Right cardiac atrium (tissue), 5 donors: Measurements from ENCODE around the gene PYDC2. TPM values are rescaled to one million over a fixed set of nuclear protein-coding genes. Genes with fewer than 3 reads are reported as not detected.
"Not testable (repeated sequence)": the region's sequence is repeated elsewhere in the genome, so short reads cannot be mapped to it uniquely, and the experiment has no call there.

ENCODE experiments used
- ATAC-seq, 2 donors: fragments of 200-7000 bp; cut with Tn5 transposase; one replicate each; pipeline versions ENCODE4 v1.8.0 to v1.9.1; 2020; ENCODE audit warnings: moderate library complexity in 2 of 2, mild to moderate bottlenecking in 1 of 2
- DNase-seq, 3 donors: peaks; one replicate each; pipeline ENCODE4 v3.0.0-alpha.2; 2020
- H3K27ac ChIP-seq: one replicate; pipeline ENCODE4 v1.5.1; 2013; ENCODE audit warnings: mild to moderate bottlenecking, low read length, control low read depth, moderate library complexity
- H3K27me3 ChIP-seq: one replicate; pipeline ENCODE4 v1.6.1; 2013; ENCODE audit not compliant: control insufficient read depth, insufficient read depth
- H3K4me1 ChIP-seq: one replicate; pipeline ENCODE4 v1.6.1; 2013; ENCODE audit warnings: low read length; ENCODE audit not compliant: control insufficient read depth, insufficient read depth
- H3K4me3 ChIP-seq: one replicate; pipeline ENCODE4 v1.5.1; 2013; ENCODE audit warnings: low read length, control low read depth
- H3K9me3 ChIP-seq: one replicate; pipeline ENCODE4 v1.6.1; 2013; ENCODE audit warnings: low read length; ENCODE audit not compliant: control insufficient read depth
- WGBS: extraction: QIAGEN DNeasy Blood & Tissue Kit; methylation state at CpG from one replicate; pipeline ENCODE4 v1.1.7; 2013; 5-methylcytosine and 5-hydroxymethylcytosine counted together
- intact Hi-C, 4 donors: fragments of 100-400 bp; cut with DNase I; formaldehyde crosslinking; loops; one replicate each; pipeline versions ENCODE4 v1.11.0 to v1.14.0; 2022 to 2023
- polyA plus RNA-seq: library from polyadenylated mRNA; stranded (reverse); fragments of 200-250 nt; gene quantifications from one replicate; pipeline ENCODE4 v1.2.3, GENCODE V29; 2013
- total RNA-seq, 4 donors: library from RNA; stranded (reverse); fragmentation: NEBNext Ultra II Directional; extraction: Animal tissue kit (Norgen Biotek cat#: 25700); gene quantifications; one replicate each; pipeline ENCODE4 v1.2.1, GENCODE V29; 2021
- donor health status: healthy with polysubstance abuse.
- donor health status: DM: no; HTN: yes; CAD: no.
- donor health status: DM: no; HTN: no; CAD: no.
- donor health status: DM: no; HTN: yes; CAD: no; lungs with severe emphysema.
- donor health status: DM: yes; HTN: yes; CAD: no.

The PYDC2 gene
- total and polyA plus RNA-seq, 5 donors = not detected

DNA sequence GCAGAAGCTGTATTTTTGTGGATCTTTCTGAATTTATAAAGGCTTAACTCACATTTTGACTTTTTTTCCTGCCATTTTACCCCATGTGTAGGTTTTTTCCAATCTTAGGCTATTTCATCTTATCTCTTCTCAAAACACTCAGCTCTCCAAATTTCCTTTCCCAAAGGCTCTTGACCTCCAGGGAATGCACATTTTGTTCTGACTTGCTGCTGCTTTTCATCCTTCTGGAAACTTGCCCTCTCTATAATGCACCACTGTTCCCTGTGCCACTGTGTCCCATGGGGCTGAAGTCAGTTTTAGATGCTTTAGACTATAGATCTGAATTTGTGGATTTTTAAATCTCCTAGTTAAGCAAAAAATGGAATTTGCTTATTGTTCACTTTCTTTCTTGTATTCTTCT lies 9.1 kb downstream of the PYDC2 start:
- peaks cover 2% of the 10 kb centered on the region for H3K4me1 ChIP-seq
- H3K9me3 ChIP-seq = no peaks in the 10 kb centered on the region
- H3K27me3 ChIP-seq = no peaks in the 10 kb centered on the region
- no peak overlapping the region for H3K4me3 ChIP-seq
- H3K27ac ChIP-seq = no peak overlapping the region
- no peak for DNase-seq
- intact Hi-C loops = no loop called here
- peak in 1 of 2 donors; percentile 62 for ATAC-seq

DNA sequence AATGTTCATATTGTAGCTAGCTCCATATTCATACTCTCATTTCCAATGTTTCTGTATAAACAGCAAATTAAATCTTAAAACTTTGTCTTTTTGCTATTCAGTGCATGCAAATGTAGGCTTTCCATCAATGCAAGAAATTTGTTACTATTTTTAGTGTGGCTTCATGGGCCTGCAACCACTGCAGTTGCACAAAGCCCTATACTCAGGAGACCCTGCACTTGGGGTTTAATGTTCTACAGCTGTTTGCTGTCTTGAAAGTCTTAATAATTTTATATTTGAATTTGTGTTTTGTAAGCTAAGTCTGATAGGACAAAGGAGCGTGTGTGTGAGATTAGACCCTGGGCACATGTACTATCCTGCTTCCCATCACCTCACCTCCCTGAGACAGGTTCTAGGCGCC lies 9.6 kb downstream of the PYDC2 start:
- intact Hi-C loops = no loop called here
- peak in 2 of 3 donors; percentile 13 to 60 for DNase-seq
- Histone ChIP-seq H3K27me3 (no peaks in the 10 kb centered on the region), H3K4me1 (peaks cover 2% of the 10 kb centered on the region), H3K4me3 (no peak overlapping the region), H3K27ac (no peak overlapping the region), H3K9me3 (no peaks in the 10 kb centered on the region)
- ATAC-seq = peak in 1 of 2 donors; percentile 52
- 62% methylated on average over 2 of the region's 2 CpGs for WGBS

GRCh38 chr3:191473661-191474198 lies 12.8 kb downstream of the PYDC2 start:
- Histone ChIP-seq H3K4me1 (peaks cover 2% of the 10 kb centered on the region), H3K27me3 (no peaks in the 10 kb centered on the region), H3K9me3 (no peaks in the 10 kb centered on the region), H3K4me3 (no peak overlapping the region), H3K27ac (no peak overlapping the region)
- WGBS = 76% methylated on average over 4 of the region's 4 CpGs
- DNase-seq (no peak), ATAC-seq (no peak)
- intact Hi-C loops = no loop called here

GRCh38 chr3:191476066-191476772 lies 15.3 kb downstream of the PYDC2 start:
- H3K27me3 ChIP-seq = no peaks in the 10 kb centered on the region
- intact Hi-C loops = no loop called here
- H3K4me1 ChIP-seq = no peaks in the 10 kb centered on the region
- peaks cover 2% of the 10 kb centered on the region for H3K9me3 ChIP-seq
- 83% methylated on average over 4 of the region's 4 CpGs for WGBS
- no peak overlapping the region for H3K27ac ChIP-seq
- ATAC-seq = no peak
- DNase-seq = no peak
- H3K4me3 ChIP-seq = no peak overlapping the region

GRCh38 chr3:191483994-191484393 lies 23.0 kb downstream of the PYDC2 start:
- H3K4me1 ChIP-seq, H3K27me3 ChIP-seq, H3K9me3 ChIP-seq, H3K4me3 ChIP-seq, DNase-seq, intact Hi-C loops, H3K27ac ChIP-seq, ATAC-seq: not testable (repeated sequence)
- 84% methylated on average over 2 of the region's 2 CpGs for WGBS

GRCh38 chr3:191484461-191484860 lies 23.5 kb downstream of the PYDC2 start:
- Histone ChIP-seq H3K27ac (no peak overlapping the region), H3K4me1 (no peaks in the 10 kb centered on the region), H3K4me3 (no peak overlapping the region), H3K27me3 (no peaks in the 10 kb centered on the region), H3K9me3 (peaks cover 5% of the 10 kb centered on the region)
- ATAC-seq (no peak), DNase-seq (no peak)
- intact Hi-C loops = no loop called here
- 93% methylated on average over 3 of the region's 3 CpGs for whole genome bisulfite sequencing

DNA sequence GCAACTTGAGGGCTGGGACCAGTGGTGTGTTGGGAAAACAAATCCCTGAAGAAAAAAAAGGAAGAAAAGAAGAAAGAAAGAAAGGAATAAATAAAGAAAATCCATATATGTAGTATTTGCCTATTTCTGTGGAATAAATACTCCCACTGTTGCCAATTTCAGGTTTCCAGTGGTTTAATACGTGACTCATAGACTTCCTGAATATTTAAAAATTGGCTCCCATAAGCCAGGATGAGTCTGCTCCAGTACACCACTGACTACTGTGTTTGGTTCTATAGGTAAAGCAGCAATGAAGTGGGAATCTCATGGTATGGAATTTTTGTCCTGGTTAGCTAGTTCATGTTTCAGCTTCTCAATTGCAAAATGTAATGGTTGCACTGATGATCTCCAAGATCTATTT lies 31.6 kb downstream of the PYDC2 start:
- DNase-seq (no peak), ATAC-seq (no peak)
- H3K4me1 ChIP-seq = no peaks in the 10 kb centered on the region
- H3K27me3 ChIP-seq = no peaks in the 10 kb centered on the region
- no peaks in the 10 kb centered on the region for H3K9me3 ChIP-seq
- no peak overlapping the region for H3K27ac ChIP-seq
- no peak overlapping the region for H3K4me3 ChIP-seq
- intact Hi-C loops = no loop called here
- 55% methylated on average over 1 of the region's 1 CpG for WGBS

GRCh38 chr3:191493336-191493735 lies 32.4 kb downstream of the PYDC2 start:
- no peak for ATAC-seq
- no peak for DNase-seq
- intact Hi-C loops = no loop called here
- no peak overlapping the region for H3K27ac ChIP-seq
- no peaks in the 10 kb centered on the region for H3K9me3 ChIP-seq
- no peaks in the 10 kb centered on the region for H3K27me3 ChIP-seq
- H3K4me1 ChIP-seq = no peaks in the 10 kb centered on the region
- H3K4me3 ChIP-seq = no peak overlapping the region

GRCh38 chr3:191499307-191500080 lies 38.5 kb downstream of the PYDC2 start:
- intact Hi-C loops = no loop called here
- H3K4me3 ChIP-seq = peak overlapping the region; percentile 26
- 22% methylated on average over 20 of the region's 20 CpGs for WGBS
- H3K27me3 ChIP-seq = no peaks in the 10 kb centered on the region
- no peaks in the 10 kb centered on the region for H3K4me1 ChIP-seq
- H3K27ac ChIP-seq = no peak overlapping the region
- no peaks in the 10 kb centered on the region for H3K9me3 ChIP-seq
- DNase-seq = peak; percentile 65 to 82 (median 80)
- peak; percentile 64 to 72 for ATAC-seq

DNA sequence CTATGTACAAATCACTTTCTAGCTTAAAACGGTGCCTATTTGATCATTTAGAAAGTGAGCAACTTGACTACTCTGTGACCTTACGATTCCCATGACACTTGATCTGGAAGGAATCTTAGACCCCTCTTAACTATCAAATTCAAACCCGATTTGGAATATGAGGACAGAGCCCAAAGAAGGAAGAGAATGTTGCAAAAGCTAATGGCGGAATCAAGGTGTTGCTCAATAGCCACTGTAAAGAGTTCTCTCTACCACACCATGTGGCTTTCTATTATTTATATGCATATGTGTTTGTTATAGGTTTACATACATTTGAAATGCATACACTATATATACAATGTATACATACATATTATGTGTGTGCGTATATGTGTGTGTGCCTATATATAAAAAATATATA lies 39.9 kb downstream of the PYDC2 start:
- intact Hi-C loops = no loop called here
- ATAC-seq (no peak), DNase-seq (no peak)
- 92% methylated on average over 5 of the region's 5 CpGs for WGBS
- Histone ChIP-seq H3K27ac (no peak overlapping the region), H3K27me3 (no peaks in the 10 kb centered on the region), H3K4me3 (no peak overlapping the region), H3K9me3 (no peaks in the 10 kb centered on the region), H3K4me1 (no peaks in the 10 kb centered on the region)

DNA sequence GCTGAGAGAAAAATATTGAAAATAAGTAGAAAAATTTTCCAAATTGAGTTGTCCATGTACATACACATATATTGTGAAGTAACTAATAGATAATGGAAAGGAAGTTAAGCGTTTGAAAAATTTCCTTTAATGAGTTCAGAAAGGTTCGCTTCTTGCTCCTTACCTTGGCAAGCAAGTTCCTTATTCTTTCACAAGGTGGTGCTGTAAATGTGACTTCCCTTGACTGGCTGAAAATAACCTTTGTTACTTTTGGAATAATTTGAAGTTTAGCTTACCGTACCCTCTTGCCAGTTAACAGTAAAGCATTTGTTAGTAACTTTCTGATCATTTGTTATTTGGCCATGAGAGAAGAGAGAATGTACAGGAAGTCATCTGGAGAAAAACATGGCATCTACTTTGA lies 41.6 kb downstream of the PYDC2 start:
- ATAC-seq (no peak), DNase-seq (no peak)
- intact Hi-C loops = no loop called here
- Histone ChIP-seq H3K4me1 (no peaks in the 10 kb centered on the region), H3K4me3 (no peak overlapping the region), H3K27ac (no peak overlapping the region), H3K9me3 (no peaks in the 10 kb centered on the region), H3K27me3 (no peaks in the 10 kb centered on the region)
- WGBS = 63% methylated on average over 3 of the region's 3 CpGs
